ENCODE measurements around the gene COG5. TPM values are rescaled to one million over a fixed set of nuclear protein-coding genes. Genes with fewer than 3 reads are reported as not detected.

The COG5 gene
- total RNA-seq (ENCODE audit: low replicate concordance) = 53.1 and 53.8 TPM in 2 replicates

- H3K4me3 ChIP-seq (ENCODE audit: low read depth, low read length) = peak within 1 kb of the TSS; percentile 87
- peak; percentile 78 for DNase-seq (ENCODE audit: low read depth)
- no peak for TF ChIP-seq CTCF (IDR thresholded peaks at IDR 0.05; ENCODE audit: insufficient read depth, low read length)
Measured at GRCh38 chr7:107563775-107564552, at the start of gene COG5, which contains the start of gene DUS4L. Gene COG5 (minus strand): TSS chr7:107563920. CDS start chr7:107563896, 24 bp downstream. Gene DUS4L (plus strand): TSS chr7:107563971. CDS start chr7:107567071, 3,100 bp downstream.

DNA sequence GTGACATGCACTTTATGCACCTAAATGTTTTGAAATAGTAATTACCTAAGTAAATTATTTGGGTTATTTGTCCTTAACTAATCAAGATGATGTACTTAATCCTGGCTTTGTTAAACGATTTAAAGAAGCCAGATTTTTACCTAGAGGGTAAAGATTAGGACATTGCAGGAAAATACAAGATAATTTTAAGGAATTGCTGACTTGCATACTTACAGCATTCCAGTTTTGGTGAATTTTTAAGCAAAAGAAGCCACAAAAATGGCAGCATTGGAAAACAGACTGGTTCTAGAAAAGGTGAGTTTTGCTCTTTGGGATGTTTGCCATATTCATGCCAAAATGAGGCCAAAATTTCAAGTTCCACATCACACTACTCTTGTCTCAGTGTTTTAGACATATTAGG lies 49.7 kb upstream of the COG5 start:
- no peak for DNase-seq (ENCODE audit: low read depth)
- no peak overlapping the region for H3K4me3 ChIP-seq (ENCODE audit: low read depth, low read length)
- TF ChIP-seq CTCF (IDR thresholded peaks at IDR 0.05; ENCODE audit: insufficient read depth, low read length) = no peak

GRCh38 chr7:107610323-107610722 lies 46.6 kb upstream of the COG5 start:
- TF ChIP-seq CTCF (IDR thresholded peaks at IDR 0.05; ENCODE audit: insufficient read depth, low read length) = no peak
- DNase-seq (ENCODE audit: low read depth) = peak; percentile 60
- H3K4me3 ChIP-seq (ENCODE audit: low read depth, low read length) = no peak overlapping the region

- no peak for TF ChIP-seq CTCF (IDR thresholded peaks at IDR 0.05; ENCODE audit: insufficient read depth, low read length)
- DNase-seq (ENCODE audit: low read depth) = peak; percentile 50
Measured at GRCh38 chr7:107609811-107610261, 46.1 kb upstream of the COG5 start.

GRCh38 chr7:107606303-107606702 lies 42.6 kb upstream of the COG5 start:
- H3K4me3 ChIP-seq (ENCODE audit: low read depth, low read length) = no peak overlapping the region
- no peak for TF ChIP-seq CTCF (IDR thresholded peaks at IDR 0.05; ENCODE audit: insufficient read depth, low read length)
- DNase-seq (ENCODE audit: low read depth) = no peak

More at GRCh38 chr7:107609811-107610261, 46.1 kb upstream of the COG5 start:
- H3K4me3 ChIP-seq (ENCODE audit: low read depth, low read length) = no peak overlapping the region

GRCh38 chr7:107605218-107605815 lies 41.6 kb upstream of the COG5 start:
- no peak for DNase-seq (ENCODE audit: low read depth)
- no peak for TF ChIP-seq CTCF (IDR thresholded peaks at IDR 0.05; ENCODE audit: insufficient read depth, low read length)
- no peak overlapping the region for H3K4me3 ChIP-seq (ENCODE audit: low read depth, low read length)
